ENCODE measurements around the gene FAM50B. TPM values are rescaled to one million over a fixed set of nuclear protein-coding genes. Genes with fewer than 3 reads are reported as not detected.

Gene FAM50B, protein sequence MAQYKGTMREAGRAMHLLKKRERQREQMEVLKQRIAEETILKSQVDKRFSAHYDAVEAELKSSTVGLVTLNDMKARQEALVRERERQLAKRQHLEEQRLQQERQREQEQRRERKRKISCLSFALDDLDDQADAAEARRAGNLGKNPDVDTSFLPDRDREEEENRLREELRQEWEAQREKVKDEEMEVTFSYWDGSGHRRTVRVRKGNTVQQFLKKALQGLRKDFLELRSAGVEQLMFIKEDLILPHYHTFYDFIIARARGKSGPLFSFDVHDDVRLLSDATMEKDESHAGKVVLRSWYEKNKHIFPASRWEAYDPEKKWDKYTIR
- total RNA-seq (2014; rRNA removed; shearing (Covaris generic)): 2.2 and 2.3 TPM in 2 replicates

DNA sequence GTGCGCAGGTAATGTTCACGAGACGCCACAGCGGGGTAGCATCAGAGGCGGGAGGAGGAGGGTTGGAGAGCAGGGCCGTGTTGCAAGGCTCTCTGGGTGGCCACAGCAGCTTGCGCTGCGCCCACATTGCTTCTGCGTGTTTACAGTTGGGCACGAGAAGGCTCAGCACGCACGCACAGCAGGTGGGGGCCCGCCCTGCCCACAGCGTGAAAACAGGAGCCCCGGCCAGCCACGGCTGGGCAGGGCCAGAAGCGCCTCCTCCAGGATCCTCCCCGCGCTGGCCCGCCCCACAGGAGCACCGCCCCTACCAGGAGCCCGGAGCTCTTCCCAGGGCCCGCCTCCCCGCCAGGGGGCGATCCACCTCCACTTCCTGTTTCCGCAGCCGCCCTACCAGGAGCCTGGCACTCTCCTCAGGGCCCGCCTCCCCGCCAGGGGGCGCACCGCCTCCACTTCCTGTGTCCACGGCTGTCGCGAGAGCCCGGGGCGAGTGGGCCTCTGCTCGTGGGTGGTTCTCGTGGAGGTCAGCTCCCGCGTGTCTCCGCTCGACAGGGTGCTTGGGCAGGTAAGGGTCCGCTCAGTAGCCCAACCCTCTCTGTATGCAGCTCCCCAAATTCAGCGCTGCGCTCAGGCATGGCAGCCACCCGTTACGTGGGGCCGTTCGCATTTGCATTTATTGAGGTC is at the start of gene FAM50B:
Gene FAM50B, plus strand, starts transcription at position 449 of the 681 bp plus-strand sequence. CDS start 439 bp downstream, outside the sequence.
- peak; percentile 86 for DNase-seq (ENCODE audit: low read depth)

DNA sequence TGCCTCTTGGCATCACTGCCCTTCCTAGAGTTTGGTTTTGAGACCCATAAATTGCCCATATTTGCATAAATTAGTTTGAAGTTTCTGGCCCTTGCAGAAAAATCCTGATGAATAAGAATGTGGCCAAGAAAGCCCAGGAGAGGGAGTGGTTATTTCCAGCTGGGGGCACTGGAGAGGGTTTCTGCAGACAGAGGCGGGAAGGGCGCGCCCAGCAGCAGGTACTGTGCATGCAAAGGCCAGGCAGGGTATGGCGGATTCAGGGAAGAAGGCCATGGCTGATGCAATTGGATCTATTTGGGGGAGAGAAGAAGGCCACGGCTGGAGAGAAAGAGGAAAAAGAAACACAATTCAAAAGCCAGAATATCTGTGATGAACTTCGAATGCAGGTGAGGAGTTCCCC is 49.5 kb upstream of the FAM50B start:
- no peak for DNase-seq (ENCODE audit: low read depth)

DNA sequence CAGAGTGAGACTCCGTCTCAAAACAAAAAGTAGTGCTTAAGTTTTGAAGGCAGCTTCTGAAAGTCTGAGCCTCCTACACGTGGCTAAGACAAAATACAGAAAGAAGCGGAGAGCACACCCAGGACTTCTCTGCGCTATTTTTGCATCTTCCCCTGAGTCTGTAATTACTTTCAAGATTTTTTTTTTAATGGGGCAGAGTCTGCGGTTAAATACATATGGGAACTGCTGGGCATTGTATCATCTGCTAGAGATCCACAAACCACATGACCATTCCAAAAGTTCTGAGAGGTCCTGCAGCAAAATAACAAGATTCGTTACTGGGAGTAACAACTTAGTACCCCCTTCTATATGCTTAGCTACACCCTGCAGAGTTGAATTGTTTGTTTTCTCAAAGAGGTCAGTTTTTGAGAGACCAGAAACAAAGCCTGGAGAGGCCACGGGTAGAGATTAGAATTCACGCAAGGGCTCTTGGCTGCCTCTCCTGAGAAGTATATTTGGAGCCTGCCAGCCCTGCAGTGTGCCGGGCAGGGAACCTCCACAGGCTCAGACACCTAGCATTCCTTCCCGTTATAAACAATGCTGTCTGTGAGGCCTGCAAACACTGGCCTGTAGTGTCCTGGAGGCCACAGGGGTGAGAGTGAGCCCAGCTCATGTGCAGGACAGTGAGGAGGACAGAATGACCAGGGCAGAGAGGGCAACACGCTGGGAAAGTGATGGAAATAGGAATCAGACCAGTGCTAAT is 48.2 kb upstream of the FAM50B start:
- peak; percentile 64 for DNase-seq (ENCODE audit: low read depth)

DNA sequence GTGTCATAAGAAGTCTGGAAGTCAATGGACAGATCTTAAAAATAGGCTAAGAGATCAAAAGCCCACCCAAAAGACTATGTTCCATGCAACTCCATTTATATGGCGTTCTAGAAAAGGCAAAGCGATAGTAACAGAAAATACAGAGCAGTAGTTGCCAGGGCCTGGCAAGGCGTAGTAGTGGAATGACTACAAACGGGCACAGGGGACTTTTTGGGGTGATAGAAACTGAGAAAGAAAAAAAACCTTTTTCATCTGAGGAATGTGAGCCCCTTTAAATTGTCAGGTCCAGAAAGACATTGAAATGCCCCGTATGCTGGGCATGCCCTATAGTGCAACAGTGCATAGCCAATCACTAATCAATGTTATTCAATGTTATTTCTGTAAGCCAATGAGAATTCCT is 47.2 kb upstream of the FAM50B start:
- DNase-seq (ENCODE audit: low read depth): no peak

DNA sequence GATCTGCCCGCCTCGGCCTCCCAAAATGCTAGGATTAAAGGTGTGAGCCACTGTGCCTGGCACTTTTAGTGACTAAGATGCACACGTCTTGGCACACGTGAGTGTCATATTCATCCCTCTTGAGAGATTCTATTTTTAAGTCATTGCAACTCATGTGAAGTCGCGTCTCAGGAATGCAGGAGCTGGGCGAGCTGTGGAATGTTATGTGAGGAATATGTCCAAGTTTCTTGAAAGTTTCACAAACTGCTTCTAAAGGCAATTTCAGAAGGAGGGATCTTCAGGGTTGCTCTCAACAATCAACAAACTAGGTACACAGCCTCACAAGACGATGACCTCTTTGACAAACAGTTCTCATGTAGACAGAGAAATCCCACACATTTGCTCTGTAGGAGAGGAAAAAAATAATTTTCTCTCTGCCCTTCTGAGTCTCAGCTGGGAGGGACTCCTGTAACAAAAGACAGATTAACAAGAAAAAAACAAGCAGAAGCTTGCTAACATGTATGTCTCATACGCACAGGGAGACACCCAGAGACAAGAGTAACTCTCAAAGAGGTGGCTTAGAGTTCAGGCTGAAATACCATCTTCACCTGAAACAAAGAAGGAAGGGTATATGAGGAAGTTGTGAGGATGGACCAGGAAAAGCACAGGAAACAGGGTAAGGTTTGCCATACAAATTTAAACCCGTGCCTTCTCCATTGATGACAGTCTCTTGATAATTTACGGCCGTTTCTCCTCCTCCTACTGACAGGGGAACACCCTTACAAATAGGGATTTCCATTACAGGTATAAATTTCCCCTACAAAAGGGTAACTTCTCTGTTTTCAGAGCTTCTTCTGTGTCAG is 45.3 kb upstream of the FAM50B start:
- peak; percentile 87 for DNase-seq (ENCODE audit: low read depth)

DNA sequence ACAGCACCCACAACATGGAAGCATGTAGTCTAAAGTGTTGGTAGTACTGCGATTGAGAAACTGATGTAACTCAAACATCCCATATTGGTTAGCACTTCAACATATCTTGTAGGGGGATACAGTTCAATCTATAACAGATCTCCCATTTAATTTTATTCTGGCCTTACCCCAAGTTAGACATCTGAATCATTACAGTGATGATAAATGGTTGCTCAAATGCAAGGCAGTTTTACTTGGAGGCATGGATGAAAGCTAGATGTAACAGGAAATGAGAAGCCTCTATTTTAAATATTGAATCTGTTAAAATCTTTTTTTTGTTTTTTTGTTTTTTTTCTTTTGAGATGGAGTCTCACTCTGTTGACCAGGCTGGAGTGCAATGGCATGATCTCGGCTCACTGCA is 44.2 kb upstream of the FAM50B start:
- no peak for DNase-seq (ENCODE audit: low read depth)

DNA sequence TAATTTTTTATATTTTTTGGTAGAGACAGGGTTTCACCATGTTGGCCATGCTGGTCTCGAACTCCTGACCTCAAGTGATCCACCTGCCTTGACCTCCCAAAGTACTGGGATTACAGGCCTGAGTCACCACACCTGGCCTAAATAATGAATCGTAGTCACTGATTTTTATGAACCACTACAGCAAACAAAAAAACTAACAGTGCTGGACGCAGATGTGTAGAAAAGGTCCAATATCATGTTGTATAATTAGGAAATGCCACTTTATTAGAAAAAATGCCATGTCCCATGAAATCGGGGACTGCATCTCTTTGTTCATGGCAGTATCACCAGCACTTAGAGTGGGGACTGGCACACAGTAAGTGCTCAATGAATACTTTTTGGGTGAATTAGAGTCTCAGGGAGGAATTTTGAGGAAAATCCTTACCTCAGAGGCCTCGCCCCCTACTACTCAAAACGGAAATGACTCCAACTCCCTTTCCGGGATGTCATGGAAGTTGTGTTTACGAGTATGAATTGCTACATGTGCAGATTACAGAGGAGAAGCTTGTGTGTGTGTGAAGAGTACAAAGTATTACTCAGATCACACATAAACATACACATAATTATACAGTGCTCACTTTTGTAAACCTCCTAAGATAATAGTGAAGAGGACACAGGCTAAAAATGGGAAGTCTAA is 43.6 kb upstream of the FAM50B start:
- DNase-seq (ENCODE audit: low read depth): no peak

DNA sequence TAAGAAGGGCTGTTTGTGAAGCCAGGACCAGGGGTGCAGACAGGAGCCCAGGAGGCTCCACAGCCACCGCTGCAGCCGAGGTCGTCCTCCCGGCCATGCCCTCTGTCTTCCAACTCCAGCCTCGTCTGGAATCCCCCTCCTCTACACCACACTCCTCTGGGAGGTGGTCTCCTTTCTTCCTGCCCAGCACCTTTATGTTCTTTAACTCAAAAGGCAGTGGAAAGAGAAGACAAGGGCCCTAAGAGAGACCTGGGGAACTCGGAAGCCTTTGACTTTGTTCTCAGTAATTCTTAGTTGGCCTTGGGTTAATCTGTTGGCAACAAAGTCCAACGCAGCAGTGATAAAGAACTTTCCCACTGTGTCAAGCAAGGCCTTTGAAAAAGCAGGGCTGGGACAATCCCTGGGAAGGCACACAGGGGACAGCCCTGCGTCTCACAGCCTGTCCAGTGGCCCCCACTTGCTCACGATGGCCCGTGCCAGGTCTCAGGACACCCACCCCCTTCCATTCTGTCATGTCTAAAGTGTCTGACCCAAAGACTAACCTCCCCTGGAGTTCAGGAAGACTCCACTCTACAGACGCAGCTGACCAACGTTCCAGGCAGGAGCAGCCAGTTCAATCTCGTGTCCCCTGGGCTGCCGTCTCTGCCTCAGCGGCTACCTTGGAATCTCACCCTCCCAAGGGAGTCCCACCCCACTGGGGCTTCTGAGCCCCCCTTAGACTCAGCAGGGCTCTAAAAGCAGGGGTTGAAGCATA is 42.8 kb upstream of the FAM50B start:
- DNase-seq (ENCODE audit: low read depth): no peak

DNA sequence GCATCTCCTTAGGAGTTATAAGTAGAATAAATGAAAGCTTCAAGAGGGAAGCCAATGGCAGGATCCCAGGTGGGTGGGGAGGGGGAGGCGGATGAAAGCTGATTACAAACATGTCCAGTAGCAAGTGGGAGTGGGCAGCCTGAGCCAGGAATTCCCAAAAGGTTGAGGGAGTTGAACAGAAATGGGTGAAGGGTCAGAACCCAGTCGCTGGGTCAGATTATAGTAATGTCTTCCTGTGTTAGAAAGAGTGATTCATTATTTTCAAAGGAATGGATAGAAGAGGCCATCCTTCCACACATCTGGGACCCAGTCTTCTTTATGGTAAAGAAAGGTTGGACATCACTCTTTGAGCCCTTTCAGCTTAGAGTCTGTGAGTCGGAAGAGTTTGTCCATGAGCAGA is 41.0 kb upstream of the FAM50B start:
- peak; percentile 46 for DNase-seq (ENCODE audit: low read depth)

DNA sequence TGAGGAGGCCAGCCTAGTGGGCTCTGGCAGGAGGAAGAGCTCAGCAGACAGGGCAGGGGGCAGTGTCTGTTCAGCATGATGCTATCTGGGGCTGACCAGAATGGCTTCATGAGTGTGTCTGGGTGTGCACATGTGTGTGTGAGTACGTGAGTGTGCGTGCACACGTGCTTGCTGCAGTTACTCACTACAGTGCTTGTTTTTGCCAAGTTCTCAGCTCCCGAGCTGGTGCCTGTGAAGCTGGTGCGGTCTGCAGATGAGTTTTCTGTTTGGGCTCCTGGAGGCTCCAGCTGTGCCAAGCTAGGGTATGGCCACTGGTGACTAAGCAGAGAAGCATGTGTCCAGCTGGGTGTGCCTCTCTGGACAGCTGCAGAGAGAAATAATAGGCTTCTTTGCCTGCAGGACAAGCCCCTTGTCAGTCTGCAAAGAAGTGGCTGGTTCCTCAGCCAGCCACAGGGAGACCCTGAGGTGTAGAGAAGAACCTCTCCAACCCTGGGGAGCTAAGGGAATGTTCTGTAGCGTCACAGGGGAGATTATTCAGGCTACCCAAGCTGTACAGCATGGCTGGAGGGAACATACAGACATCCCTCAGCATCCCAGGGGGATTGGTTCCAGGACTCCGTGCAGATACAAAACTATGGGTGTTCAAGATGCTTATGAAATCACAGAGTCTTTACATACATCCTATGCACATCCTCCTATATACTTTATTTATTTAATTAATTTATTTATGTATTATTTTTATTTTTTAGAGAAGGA is 40.2 kb upstream of the FAM50B start:
- DNase-seq (ENCODE audit: low read depth): peak; percentile 98

DNA sequence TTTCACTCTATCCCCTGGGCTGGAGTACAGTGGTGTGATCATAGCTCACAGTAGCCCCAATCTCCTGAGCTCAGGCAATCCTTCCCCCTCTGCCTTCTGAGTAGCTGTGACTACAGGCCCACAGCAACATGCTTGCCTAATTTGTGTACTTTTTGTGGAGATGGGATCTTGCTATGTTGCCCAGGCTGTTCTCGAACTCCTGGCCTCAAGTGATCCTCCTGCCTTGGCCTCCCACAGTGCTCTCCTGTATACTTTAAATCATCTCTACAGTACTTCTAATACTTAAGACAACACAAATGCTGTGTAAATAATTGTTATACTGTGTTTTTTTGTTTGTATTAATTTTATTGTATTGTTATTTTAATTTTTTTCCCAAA is 39.7 kb upstream of the FAM50B start:
- no peak for DNase-seq (ENCODE audit: low read depth)

DNA sequence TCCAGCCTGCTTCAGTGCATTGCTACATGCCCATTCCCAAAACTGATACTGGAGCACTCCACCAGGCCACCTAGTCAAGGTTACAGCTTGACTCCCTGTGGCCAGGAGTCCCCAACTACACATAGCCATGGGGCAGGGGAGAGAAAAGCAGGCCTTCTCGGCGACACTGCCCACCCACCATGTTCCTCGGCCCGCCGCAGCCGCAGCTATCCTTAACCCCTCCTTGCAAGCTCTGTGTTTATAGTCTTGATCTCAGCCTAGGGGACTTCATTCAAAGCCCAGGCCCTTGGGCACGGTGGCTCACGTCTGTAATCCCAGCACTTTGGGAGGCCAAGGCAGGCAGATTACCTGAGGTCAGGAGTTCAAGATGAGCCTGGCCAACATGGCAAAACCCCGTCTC is 39.2 kb upstream of the FAM50B start:
- no peak for DNase-seq (ENCODE audit: low read depth)

DNA sequence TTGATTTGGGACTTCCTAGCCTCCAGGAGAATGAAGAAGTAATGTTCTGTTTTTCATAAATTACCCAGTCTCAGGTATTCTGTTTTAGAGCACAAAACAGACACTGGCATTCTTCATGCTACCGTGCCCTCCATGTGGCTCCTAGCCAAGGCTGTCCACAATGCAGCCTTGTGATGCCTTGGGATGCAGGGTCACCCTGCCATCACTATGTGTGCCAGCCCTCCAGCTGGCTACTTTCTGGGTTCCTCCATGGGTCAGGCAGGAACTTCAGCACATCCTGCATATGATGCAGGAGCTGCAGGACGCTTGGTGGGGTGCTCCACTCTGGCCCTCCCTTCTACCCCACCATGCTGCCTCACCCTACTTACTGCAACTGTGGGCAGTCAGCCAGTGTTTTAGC is 38.0 kb upstream of the FAM50B start:
- DNase-seq (ENCODE audit: low read depth): no peak

DNA sequence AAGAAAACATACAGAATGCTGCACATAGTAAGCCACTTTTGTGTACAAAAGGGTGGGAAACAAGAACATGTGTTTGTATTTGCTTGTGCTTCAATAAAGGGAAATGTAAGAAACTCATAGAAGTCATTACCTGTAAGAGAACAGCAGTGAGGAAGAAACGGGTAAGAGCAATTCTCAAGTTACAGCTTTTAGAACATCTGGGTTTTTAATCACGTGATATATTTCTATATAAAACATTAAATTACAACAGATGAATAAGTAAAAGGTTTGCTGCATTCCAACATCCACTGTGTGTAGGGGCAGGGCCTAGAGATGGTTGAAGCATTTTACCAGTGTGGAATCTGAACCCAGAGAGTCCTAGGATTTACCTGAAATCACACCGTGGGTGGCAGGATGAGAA is 36.6 kb upstream of the FAM50B start:
- no peak for DNase-seq (ENCODE audit: low read depth)

DNA sequence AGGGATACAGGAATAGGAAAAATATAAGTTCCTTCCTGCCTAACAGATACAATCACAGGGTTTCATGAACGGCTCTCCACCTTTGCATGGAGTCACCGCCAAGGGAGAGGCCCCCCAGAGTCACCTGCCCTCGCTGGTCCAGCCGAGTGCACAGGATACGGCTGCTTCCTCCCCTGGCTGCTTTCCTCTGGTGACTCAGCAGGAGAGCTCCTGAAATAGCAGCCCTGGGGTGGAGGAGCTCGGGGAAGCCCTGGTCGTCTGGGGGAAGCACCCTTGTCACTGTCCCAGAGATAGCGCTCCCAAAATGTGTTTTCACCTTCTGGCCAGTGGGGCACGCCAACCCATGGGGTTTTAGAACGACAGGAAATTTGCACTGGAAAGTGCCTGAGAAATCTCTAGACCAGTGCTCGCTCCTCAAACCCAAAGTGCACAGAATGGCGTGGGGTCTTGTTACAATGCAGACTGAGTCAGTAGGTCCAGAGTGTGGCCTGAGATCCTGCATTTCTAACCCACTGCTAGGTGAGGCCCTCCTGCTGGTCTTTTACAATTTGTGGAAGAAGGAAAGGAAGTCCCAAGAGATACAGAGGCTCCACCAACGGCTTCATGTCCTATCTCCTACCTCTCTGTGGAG is 35.9 kb upstream of the FAM50B start:
- peak; percentile 78 for DNase-seq (ENCODE audit: low read depth)

DNA sequence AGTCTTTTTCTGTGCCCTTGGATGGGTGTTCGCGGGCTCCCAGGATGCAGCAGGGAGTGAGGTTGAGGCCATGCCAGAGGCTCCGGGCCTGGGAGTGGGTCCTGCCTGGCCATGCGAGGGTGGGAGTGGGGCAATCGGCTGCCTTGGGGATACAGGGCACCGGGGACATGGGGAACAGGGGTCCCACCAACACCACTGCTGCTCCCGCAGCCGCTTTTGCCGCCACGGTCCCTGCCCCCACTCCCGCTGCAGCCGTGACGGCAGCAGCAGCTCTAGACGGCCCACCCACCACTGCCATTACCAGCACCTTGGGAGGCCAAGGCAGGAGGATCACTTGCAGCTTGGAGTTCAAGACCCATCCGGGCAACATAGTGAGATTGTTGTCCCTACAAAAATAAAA is 35.3 kb upstream of the FAM50B start:
- no peak for DNase-seq (ENCODE audit: low read depth)

DNA sequence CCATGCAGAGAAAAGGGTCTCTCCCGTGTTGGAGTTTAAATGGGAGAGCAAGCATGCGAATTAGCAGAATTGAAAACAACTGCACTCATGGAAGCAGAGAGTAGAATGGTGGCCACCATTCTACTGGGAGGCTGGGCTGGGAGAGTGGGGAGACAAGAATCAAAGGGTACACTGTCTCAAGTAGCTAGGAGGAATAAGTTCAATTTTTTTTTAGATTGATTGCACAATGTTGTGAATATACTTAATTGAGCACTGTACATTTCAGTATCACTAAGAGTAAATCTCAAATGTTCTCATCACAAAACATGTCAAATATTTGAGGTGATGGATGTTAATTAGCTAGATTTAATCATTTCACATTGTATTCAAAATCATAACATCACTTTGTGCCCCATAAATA is 34.6 kb upstream of the FAM50B start:
- no peak for DNase-seq (ENCODE audit: low read depth)

DNA sequence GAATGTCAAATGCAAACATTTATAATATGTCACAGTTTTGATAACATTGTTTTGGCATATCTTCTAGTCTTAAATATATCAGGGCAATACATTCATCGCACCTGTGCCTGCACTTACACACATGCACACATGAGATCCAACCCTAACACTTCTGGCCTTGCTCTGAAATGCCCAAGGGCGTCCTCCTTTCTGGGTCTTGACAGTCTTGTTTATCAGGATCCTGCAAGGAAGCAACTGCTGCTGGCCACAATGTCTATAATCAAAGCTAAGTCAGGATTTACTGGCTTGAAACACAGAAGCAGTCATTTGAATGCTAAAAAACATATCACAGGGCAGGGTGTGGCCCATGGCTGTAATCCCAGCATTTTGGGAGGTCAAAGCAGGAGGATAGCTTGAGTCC is 32.9 kb upstream of the FAM50B start:
- DNase-seq (ENCODE audit: low read depth): no peak
